ENCODE results near the gene CDHR4.
"Not testable (repeated sequence)": the region's sequence is repeated elsewhere in the genome, so short reads cannot be mapped to it uniquely, and the experiment has no call there.

Gene CDHR4

DNA sequence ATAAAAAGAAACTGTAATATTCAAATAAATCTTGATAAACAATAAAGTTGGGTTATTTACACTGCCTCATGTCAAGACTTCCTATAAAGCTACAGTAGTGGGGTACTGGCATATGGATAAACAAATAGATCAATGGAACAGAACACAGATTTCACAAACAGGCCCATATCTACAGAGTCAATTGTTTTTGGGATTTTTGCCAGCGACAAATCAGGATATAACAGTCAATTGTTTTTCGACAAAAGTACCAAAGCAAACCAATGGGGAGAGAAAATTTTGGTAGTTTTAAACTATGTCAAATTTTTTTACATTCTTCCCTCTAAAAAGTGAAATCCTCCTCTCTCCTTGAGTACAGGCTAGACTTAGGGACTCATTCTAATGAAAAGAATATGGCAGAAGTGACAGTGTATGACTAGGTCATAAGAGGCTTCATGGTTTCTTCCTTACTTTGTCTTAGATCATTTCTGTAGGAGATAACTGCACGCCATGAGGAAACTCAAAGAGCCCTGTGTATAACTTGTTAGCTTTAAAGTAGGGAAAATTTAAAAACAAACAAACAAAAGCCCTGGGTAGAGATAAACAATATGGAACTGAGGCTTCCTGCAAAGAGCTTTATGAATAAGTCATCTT lies 30.3 kb downstream of the CDHR4 start:
- no peak overlapping the region for H3K9ac ChIP-seq (ENCODE audit: low read length)
- no peaks in the 10 kb centered on the region for H3K36me3 ChIP-seq (ENCODE audit: control insufficient read depth, insufficient read depth, low read length)
- no peaks in the 10 kb centered on the region for H3K9me3 ChIP-seq (ENCODE audit: control insufficient read depth, low read length)
- H3K27me3 ChIP-seq (ENCODE audit: control insufficient read depth, insufficient read depth, low read length): no peaks in the 10 kb centered on the region
- H3K4me1 ChIP-seq (ENCODE audit: control insufficient read depth, insufficient read depth, low read length): no peaks in the 10 kb centered on the region
- no peak overlapping the region for H3K4me3 ChIP-seq (ENCODE audit: low read length)

DNA sequence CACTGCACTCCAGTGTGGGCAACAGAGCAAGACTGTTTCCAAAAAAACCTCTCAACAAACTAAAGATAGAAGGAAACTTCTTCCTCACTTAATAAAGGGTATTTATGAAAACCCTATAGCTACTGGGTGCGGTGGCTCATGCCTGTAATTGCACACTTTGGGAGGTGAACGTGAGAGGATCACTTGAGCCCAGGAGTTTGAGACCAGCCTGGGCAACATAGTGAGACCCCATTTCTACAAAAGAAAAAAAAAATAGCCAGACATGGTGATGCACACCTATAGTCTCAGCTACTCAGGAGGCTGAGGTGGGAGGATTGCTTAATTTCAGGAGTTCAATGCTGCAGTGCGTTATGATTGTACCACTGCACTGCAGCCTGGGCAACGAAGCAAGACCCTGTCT lies 35.7 kb downstream of the CDHR4 start:
- H3K4me3 ChIP-seq (ENCODE audit: low read length): no peak overlapping the region
- no peaks in the 10 kb centered on the region for H3K9me3 ChIP-seq (ENCODE audit: control insufficient read depth, low read length)
- no peaks in the 10 kb centered on the region for H3K27me3 ChIP-seq (ENCODE audit: control insufficient read depth, insufficient read depth, low read length)
- no peaks in the 10 kb centered on the region for H3K36me3 ChIP-seq (ENCODE audit: control insufficient read depth, insufficient read depth, low read length)
- H3K9ac ChIP-seq (ENCODE audit: low read length): no peak overlapping the region
- no peaks in the 10 kb centered on the region for H3K4me1 ChIP-seq (ENCODE audit: control insufficient read depth, insufficient read depth, low read length)

DNA sequence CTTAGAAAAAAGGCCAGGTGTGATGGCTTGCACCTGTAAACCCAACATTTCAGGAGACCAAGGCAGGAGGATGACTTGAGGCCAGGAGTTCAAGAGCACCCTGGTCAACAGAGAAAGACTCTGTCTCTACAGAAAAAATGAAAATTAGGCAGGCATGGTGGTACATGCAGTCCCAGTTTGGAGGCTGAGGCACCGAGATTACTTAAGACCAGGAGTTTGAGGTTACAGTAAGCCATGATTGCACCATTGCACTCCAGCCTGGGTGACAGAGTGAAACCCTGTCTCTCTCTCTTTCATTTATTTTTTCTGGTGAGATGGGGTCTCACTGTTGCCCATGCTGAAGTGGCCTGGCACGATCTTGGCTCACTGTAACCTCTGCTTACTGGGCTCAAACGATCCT lies 38.0 kb downstream of the CDHR4 start:
- Histone ChIP-seq H3K27me3 (ENCODE audit: control insufficient read depth, insufficient read depth, low read length) (no peaks in the 10 kb centered on the region), H3K9me3 (ENCODE audit: control insufficient read depth, low read length) (no peaks in the 10 kb centered on the region), H3K36me3 (ENCODE audit: control insufficient read depth, insufficient read depth, low read length) (no peaks in the 10 kb centered on the region), H3K4me1 (ENCODE audit: control insufficient read depth, insufficient read depth, low read length) (peaks cover 4% of the 10 kb centered on the region), H3K9ac (ENCODE audit: low read length) (no peak overlapping the region), H3K4me3 (ENCODE audit: low read length) (no peak overlapping the region)

DNA sequence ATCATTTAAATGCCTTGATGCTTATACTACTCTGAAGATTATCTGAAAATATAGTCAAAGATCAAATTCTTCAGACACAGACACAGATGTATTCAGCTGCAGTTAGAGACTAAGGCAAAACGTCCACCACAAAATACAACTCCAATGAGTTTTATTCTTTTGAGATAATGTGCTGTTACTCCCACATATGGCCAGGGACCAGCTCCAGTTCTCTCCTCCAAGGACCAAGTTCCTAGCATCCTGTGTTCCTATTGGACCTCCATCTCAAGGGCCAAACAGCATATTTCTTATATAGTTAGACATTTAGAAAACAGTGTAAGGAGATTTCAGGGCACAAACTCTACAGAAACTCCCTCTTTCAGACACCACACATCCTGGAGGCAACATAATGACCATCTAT lies 40.4 kb downstream of the CDHR4 start:
- Histone ChIP-seq H3K9ac (ENCODE audit: low read length) (no peak overlapping the region), H3K4me3 (ENCODE audit: low read length) (no peak overlapping the region), H3K4me1 (ENCODE audit: control insufficient read depth, insufficient read depth, low read length) (peaks cover 4% of the 10 kb centered on the region), H3K9me3 (ENCODE audit: control insufficient read depth, low read length) (no peaks in the 10 kb centered on the region), H3K36me3 (ENCODE audit: control insufficient read depth, insufficient read depth, low read length) (peaks cover 5% of the 10 kb centered on the region), H3K27me3 (ENCODE audit: control insufficient read depth, insufficient read depth, low read length) (no peaks in the 10 kb centered on the region)

DNA sequence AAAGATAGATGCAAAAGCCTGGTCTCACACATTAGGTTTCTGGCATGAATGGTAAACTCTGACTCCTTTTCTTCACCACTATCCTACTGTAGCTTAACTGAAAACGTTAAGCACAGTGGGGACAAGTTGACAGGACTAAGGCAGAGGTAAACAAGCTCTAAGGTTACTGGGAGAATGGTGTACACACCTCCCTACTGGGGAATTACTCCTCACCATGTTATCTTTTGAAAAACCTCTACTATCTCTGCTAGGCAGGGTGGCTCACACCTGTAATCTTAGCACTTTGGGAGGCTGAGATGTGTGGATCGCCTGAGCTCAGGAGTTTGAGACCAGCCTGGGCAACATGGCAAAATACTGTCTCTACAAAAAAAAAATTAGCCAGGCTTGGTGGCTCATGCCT lies 42.5 kb downstream of the CDHR4 start:
- Histone ChIP-seq H3K9me3 (ENCODE audit: control insufficient read depth, low read length) (no peaks in the 10 kb centered on the region), H3K36me3 (ENCODE audit: control insufficient read depth, insufficient read depth, low read length) (peaks cover 5% of the 10 kb centered on the region), H3K4me3 (ENCODE audit: low read length) (no peak overlapping the region), H3K4me1 (ENCODE audit: control insufficient read depth, insufficient read depth, low read length) (peaks cover 4% of the 10 kb centered on the region), H3K9ac (ENCODE audit: low read length) (no peak overlapping the region), H3K27me3 (ENCODE audit: control insufficient read depth, insufficient read depth, low read length) (no peaks in the 10 kb centered on the region)

DNA sequence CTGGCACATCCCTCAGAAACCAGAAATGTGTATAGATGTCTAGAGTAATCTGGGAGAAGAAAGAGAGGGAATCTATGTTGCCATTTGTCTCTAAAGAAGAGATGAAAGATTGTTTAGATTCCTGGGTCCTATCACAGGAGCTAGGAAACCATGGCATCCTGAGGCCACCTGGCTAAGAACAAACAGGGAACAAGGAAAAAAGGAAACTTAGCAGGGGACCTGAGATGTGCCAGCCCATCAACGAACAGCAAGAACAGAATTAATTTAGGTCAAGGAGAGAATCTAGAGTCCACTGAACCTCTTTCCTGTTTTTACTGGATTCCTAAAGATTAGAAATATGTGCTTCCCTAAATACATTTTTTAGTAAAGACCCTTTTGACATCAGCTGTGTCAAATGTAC lies 43.6 kb downstream of the CDHR4 start:
- Histone ChIP-seq H3K9ac (ENCODE audit: low read length) (peak overlapping the region; percentile 15), H3K27me3 (ENCODE audit: control insufficient read depth, insufficient read depth, low read length) (no peaks in the 10 kb centered on the region), H3K9me3 (ENCODE audit: control insufficient read depth, low read length) (no peaks in the 10 kb centered on the region), H3K36me3 (ENCODE audit: control insufficient read depth, insufficient read depth, low read length) (peaks cover 5% of the 10 kb centered on the region), H3K4me3 (ENCODE audit: low read length) (no peak overlapping the region), H3K4me1 (ENCODE audit: control insufficient read depth, insufficient read depth, low read length) (peaks cover 6% of the 10 kb centered on the region)

DNA sequence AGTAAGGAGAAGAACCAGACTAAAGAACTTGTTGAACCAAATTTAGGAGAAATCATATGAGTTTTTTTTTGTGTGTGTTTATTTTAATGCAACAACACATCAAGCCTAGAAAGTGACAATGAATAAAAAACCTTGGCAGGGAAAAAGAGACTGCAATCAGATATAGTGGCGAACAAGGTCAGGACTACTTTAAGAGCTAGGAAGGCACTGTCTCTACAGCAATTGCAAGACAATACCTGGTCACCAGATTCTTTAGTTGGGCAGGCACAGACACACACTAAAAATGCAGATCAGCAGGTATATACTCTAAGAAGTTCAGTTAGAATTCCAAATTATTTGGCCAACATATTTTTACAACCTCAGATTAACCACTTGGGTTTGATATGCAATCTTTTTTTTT lies 45.1 kb downstream of the CDHR4 start:
- H3K9me3 ChIP-seq (ENCODE audit: control insufficient read depth, low read length): no peaks in the 10 kb centered on the region
- no peak overlapping the region for H3K4me3 ChIP-seq (ENCODE audit: low read length)
- H3K9ac ChIP-seq (ENCODE audit: low read length): no peak overlapping the region
- H3K27me3 ChIP-seq (ENCODE audit: control insufficient read depth, insufficient read depth, low read length): no peaks in the 10 kb centered on the region
- H3K36me3 ChIP-seq (ENCODE audit: control insufficient read depth, insufficient read depth, low read length): peaks cover 5% of the 10 kb centered on the region
- H3K4me1 ChIP-seq (ENCODE audit: control insufficient read depth, insufficient read depth, low read length): peaks cover 10% of the 10 kb centered on the region

DNA sequence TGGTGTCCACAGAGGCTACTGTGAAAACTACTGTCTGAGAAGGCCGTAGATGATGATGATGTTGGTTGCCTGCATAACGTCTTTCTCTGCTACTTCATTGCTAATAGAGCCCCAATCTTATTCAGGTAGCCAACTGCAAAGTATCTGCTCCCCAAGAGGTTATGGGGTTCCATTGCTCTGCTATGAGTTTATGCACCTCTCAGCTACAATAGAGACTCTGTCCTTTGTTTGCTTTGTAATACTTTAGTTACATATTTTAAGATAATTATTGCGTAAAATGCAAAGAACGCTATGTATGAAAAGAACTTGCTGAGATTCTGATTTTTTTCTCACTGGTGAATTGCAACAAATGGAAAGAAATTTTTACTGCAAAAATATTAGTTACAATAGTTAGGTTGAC lies 48.2 kb downstream of the CDHR4 start:
- H3K4me1 ChIP-seq (ENCODE audit: control insufficient read depth, insufficient read depth, low read length): peaks cover 5% of the 10 kb centered on the region
- H3K27me3 ChIP-seq (ENCODE audit: control insufficient read depth, insufficient read depth, low read length): no peaks in the 10 kb centered on the region
- H3K36me3 ChIP-seq (ENCODE audit: control insufficient read depth, insufficient read depth, low read length): peaks cover 5% of the 10 kb centered on the region
- no peak overlapping the region for H3K9ac ChIP-seq (ENCODE audit: low read length)
- H3K9me3 ChIP-seq (ENCODE audit: control insufficient read depth, low read length): no peaks in the 10 kb centered on the region
- no peak overlapping the region for H3K4me3 ChIP-seq (ENCODE audit: low read length)

DNA sequence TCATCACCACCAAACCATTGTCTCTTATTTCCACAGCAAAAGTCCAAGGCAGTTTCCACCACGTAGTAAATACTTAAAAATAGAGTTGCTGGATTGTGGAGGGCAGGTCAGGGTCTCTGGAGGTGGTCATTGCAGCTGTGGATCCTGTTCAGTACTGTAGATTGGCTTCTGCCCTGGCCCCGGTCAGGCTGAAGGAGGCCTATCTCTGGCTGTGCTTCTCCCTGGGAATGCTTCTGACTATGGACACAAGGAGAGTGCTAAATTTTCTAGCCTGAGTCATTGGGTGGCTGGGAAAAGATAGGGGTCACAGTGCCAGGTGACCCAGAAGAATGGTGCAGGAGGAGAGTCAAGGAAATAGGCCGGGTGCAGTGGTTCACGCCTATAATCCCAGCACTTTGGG lies 49.6 kb downstream of the CDHR4 start:
- Histone ChIP-seq H3K27me3 (ENCODE audit: control insufficient read depth, insufficient read depth, low read length) (no peaks in the 10 kb centered on the region), H3K9me3 (ENCODE audit: control insufficient read depth, low read length) (no peaks in the 10 kb centered on the region), H3K9ac (ENCODE audit: low read length) (no peak overlapping the region), H3K4me1 (ENCODE audit: control insufficient read depth, insufficient read depth, low read length) (peaks cover 5% of the 10 kb centered on the region), H3K4me3 (ENCODE audit: low read length) (no peak overlapping the region), H3K36me3 (ENCODE audit: control insufficient read depth, insufficient read depth, low read length) (peaks cover 5% of the 10 kb centered on the region)

DNA sequence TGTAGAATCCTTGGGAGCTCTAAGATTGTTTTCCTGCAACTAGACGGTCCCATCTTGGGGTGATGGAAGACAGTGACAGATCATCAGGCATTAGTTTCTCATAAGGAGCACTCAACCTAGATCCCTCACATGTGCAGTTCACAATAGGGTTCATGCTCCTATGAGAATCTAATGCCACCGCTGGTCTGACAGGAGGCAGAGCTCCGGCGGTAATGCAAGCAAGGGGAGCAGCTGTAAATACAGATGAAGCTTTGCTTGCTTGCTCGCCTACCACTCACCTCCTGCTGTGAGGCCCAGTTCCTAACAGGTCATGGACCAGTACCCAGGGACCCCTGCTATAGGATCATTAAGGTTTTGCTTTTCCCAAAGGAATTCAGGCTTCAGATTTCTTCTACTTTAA lies 50.8 kb downstream of the CDHR4 start:
- not testable (repeated sequence) for H3K9ac ChIP-seq (ENCODE audit: low read length); H3K36me3 ChIP-seq (ENCODE audit: control insufficient read depth, insufficient read depth, low read length); H3K4me3 ChIP-seq (ENCODE audit: low read length); H3K27me3 ChIP-seq (ENCODE audit: control insufficient read depth, insufficient read depth, low read length); H3K4me1 ChIP-seq (ENCODE audit: control insufficient read depth, insufficient read depth, low read length); H3K9me3 ChIP-seq (ENCODE audit: control insufficient read depth, low read length)

DNA sequence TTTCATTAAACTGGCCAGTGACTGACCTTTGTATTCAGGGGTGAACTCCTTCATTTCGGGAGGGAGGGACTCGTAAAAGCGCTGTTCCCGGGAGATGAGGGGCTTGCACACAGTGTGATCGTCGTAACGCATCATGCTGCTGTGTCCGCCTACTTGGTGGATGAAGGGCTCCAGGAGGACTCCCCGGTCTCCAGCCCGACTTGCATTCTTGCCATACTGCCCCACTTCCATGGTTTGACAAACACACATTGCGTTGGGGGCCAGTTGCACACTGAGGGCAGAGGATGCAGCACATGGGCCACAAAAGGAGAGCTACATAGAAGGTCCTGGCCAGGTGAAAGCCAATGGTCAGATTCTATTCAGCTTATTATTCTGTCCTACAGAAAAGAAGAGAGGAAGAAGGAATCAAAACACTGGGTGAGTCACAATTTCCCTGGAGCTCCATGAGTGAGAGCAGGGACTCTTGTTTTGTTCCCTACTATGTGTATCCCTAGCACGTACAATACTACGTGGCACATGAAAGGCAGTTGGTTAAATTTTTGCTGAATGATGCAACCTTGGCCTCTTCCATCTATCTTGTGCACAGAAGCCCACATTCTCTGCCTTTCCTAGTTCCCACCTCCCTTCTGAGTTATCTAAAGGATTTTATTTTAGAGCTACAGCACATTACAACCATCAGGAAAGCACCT lies 51.7 kb downstream of the CDHR4 start:
- Histone ChIP-seq H3K27me3 (ENCODE audit: control insufficient read depth, insufficient read depth, low read length) (no peaks in the 10 kb centered on the region), H3K9me3 (ENCODE audit: control insufficient read depth, low read length) (no peaks in the 10 kb centered on the region), H3K9ac (ENCODE audit: low read length) (no peak overlapping the region), H3K36me3 (ENCODE audit: control insufficient read depth, insufficient read depth, low read length) (no peaks in the 10 kb centered on the region), H3K4me1 (ENCODE audit: control insufficient read depth, insufficient read depth, low read length) (peaks cover 5% of the 10 kb centered on the region), H3K4me3 (ENCODE audit: low read length) (no peak overlapping the region)

DNA sequence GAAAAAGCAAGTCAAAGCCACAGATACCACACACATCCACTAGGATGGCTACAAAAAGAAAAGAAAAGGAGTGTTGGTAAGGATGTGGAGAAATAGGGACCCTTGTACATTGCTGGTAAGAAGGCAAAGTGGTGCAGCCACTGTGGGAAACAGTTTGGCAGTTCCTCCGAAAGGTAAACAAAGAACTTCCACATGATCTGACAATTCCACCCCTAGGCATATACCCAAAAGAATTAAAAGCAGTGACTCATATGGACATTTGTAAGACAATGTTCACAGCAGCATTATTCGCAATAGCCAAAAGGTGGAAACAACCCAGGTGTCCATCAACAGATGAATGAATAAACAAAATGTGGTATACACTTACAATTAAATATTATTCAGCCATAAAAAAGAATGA lies 53.7 kb downstream of the CDHR4 start:
- H3K36me3 ChIP-seq (ENCODE audit: control insufficient read depth, insufficient read depth, low read length): no peaks in the 10 kb centered on the region
- H3K9me3 ChIP-seq (ENCODE audit: control insufficient read depth, low read length): no peaks in the 10 kb centered on the region
- H3K4me3 ChIP-seq (ENCODE audit: low read length): no peak overlapping the region
- no peak overlapping the region for H3K9ac ChIP-seq (ENCODE audit: low read length)
- no peaks in the 10 kb centered on the region for H3K27me3 ChIP-seq (ENCODE audit: control insufficient read depth, insufficient read depth, low read length)
- peaks cover 4% of the 10 kb centered on the region for H3K4me1 ChIP-seq (ENCODE audit: control insufficient read depth, insufficient read depth, low read length)
